ENCODE results near the gene MMP11. TPM values are rescaled to one million over a fixed set of nuclear protein-coding genes. Genes with fewer than 3 reads are reported as not detected.
A peak's percentile ranks its signal among the peaks of the same experiment; 100 is the strongest.

The MMP11 gene
- total and polyA plus RNA-seq, 8 donors: 0.43 to 17.6 (median 0.74) TPM

DNA sequence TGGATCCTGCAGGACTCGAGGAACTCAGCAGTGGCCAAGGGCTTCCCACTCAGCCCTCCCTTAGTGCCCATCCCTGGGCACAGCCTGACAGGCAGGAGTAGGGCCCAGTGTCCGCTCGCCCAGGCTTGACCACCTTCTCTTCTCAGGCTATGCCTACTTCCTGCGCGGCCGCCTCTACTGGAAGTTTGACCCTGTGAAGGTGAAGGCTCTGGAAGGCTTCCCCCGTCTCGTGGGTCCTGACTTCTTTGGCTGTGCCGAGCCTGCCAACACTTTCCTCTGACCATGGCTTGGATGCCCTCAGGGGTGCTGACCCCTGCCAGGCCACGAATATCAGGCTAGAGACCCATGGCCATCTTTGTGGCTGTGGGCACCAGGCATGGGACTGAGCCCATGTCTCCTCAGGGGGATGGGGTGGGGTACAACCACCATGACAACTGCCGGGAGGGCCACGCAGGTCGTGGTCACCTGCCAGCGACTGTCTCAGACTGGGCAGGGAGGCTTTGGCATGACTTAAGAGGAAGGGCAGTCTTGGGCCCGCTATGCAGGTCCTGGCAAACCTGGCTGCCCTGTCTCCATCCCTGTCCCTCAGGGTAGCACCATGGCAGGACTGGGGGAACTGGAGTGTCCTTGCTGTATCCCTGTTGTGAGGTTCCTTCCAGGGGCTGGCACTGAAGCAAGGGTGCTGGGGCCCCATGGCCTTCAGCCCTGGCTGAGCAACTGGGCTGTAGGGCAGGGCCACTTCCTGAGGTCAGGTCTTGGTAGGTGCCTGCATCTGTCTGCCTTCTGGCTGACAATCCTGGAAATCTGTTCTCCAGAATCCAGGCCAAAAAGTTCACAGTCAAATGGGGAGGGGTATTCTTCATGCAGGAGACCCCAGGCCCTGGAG is 10.9 kb downstream of the MMP11 start:
- WGBS, 2 donors: 70 to 76% methylated on average over 15 of the region's 15 CpGs
- no peak for TF ChIP-seq CTCF (IDR thresholded peaks at IDR 0.05)
- Histone ChIP-seq H3K4me1 (peaks cover 8 to 21% (median 12%) of the 10 kb centered on the region in 3 donors), H3K4me3 (no peak overlapping the region), H3K36me3 (no peaks in the 10 kb centered on the region), H3K27ac (peak overlapping the region in 2 of 4 donors; percentile 2 to 11), H3K27me3 (no peaks in the 10 kb centered on the region), H3K9me3 (no peaks in the 10 kb centered on the region)
- intact Hi-C loops (cut with DNase I): no loop called here
- FAIRE-seq (no peak), DNase-seq (no peak), ATAC-seq (no peak)

- no peaks in the 10 kb centered on the region for H3K27me3 ChIP-seq
These were observed 11.6 kb downstream of the MMP11 start for GRCh38 chr22:23784215-23784732.

GRCh38 chr22:23786261-23786710 is 13.6 kb downstream of the MMP11 start:
- intact Hi-C loops (cut with DNase I): no loop called here
- Histone ChIP-seq H3K4me1 (peaks cover 16 to 33% (median 16%) of the 10 kb centered on the region in 3 donors), H3K9me3 (no peaks in the 10 kb centered on the region), H3K27ac (peak overlapping the region; percentile 97 to 100 (median 99)), H3K27me3 (no peaks in the 10 kb centered on the region), H3K36me3 (no peaks in the 10 kb centered on the region), H3K4me3 (peak overlapping the region in 3 of 4 donors; percentile 60 to 94 (median 83))
- no peak for FAIRE-seq
- no peak for DNase-seq
- 50 to 55% methylated on average over 9 of the region's 9 CpGs for WGBS, 2 donors
- ATAC-seq: no peak
- TF ChIP-seq CTCF (IDR thresholded peaks at IDR 0.05): no peak

More at GRCh38 chr22:23784215-23784732, 11.6 kb downstream of the MMP11 start:
- Histone ChIP-seq H3K4me3 (no peak overlapping the region), H3K27ac (peak overlapping the region in 1 of 4 donors; percentile 11), H3K4me1 (peaks cover 11 to 29% (median 12%) of the 10 kb centered on the region in 3 donors), H3K36me3 (no peaks in the 10 kb centered on the region), H3K9me3 (no peaks in the 10 kb centered on the region)
- DNase-seq (peak in 1 of 6 donors; percentile 62), ATAC-seq (no peak), FAIRE-seq (no peak)
- intact Hi-C loops (cut with DNase I): no loop called here
- no peak for TF ChIP-seq CTCF (IDR thresholded peaks at IDR 0.05)
- 65% methylated on average over 8 of the region's 8 CpGs for WGBS, 2 donors

DNA sequence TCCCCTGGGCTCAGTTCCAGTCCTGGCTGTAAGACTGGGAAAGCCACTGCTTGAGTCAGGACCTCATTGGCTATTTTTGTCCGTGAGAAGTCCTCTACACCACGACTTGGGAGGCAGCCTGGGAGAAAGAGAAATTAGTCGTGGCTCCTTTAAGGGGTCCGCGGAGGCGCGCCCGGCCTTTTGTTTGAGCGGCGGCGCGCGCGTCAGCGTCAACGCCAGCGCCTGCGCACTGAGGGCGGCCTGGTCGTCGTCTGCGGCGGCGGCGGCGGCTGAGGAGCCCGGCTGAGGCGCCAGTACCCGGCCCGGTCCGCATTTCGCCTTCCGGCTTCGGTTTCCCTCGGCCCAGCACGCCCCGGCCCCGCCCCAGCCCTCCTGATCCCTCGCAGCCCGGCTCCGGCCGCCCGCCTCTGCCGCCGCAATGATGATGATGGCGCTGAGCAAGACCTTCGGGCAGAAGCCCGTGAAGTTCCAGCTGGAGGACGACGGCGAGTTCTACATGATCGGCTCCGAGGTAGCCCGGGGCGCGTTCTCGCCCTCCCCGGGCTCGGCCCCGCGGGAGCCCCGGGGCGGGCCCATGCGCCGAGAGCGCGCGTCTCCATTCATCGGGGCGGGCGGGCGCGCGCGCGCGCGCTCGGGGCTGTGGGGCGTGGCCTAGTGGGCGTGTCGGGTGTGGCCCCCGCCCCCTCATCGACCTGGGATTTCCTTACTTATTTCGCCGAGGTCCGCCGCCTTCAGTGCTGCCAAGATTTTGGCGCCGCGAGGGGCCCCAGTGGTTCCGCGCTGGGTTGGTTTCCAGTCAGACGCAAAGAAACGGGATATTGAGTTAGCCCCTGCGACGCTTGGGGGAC is 14.3 kb downstream of the MMP11 start, which contains the start of gene SMARCB1:
Gene SMARCB1, plus strand, starts transcription at position 215 of the 848 bp plus-strand sequence. Its CDS starts 204 bp downstream, at position 419.
- peaks cover 0 to 3% (median 0%) of the 10 kb centered on the region in 3 donors for H3K36me3 ChIP-seq
- ATAC-seq (peak; percentile 95 to 97 (median 96)), FAIRE-seq (no peak), DNase-seq (peak; percentile 82 to 96 (median 90))
- no peak for TF ChIP-seq CTCF (IDR thresholded peaks at IDR 0.05)
- no peaks in the 10 kb centered on the region for H3K9me3 ChIP-seq
- H3K27ac ChIP-seq: peak within 1 kb of the TSS; percentile 97 to 100 (median 99)
- WGBS, 2 donors: 0% methylated on average over 84 to 97 of the region's 97 CpGs
- intact Hi-C loops (cut with DNase I): no loop called here
- H3K27me3 ChIP-seq: no peaks in the 10 kb centered on the region
- H3K4me1 ChIP-seq: peaks cover 16 to 33% (median 16%) of the 10 kb centered on the region in 3 donors
- H3K4me3 ChIP-seq: peak within 1 kb of the TSS; percentile 60 to 94 (median 88)
